Stimulated activated memory B cell treated with anti-CD40 and anti-IgM and Interleukin-4, amounts not matched to agents 10 μg/mL and 1 μg/mL and 100 μg/mL, for 72 hours (primary cell): ENCODE results near the gene DDX18.
A peak's percentile ranks its signal among the peaks of the same experiment; 100 is the strongest.
"Not testable (repeated sequence)": the region's sequence is repeated elsewhere in the genome, so short reads cannot be mapped to it uniquely, and the experiment has no call there.

Experiments
- ATAC-seq: fragments of 150-1000 bp; cut with Tn5 transposase; 2 replicates; pipeline ENCODE4 v1.10.0; 2021
- H3K27ac Mint-ChIP-seq: one replicate; pipeline ENCODE4 v1.8.0; 2022; ENCODE audit warnings: mild to moderate bottlenecking, mixed read lengths
- H3K27me3 Mint-ChIP-seq: one replicate; pipeline ENCODE4 v1.8.0; 2022; ENCODE audit warnings: mixed read lengths
- H3K36me3 Mint-ChIP-seq: one replicate; pipeline ENCODE4 v1.8.0; 2022; ENCODE audit warnings: mixed read lengths
- H3K4me1 Mint-ChIP-seq: one replicate; pipeline ENCODE4 v1.8.0; 2022; ENCODE audit warnings: mixed read lengths
- H3K4me3 Mint-ChIP-seq: one replicate; pipeline ENCODE4 v1.8.0; 2022; ENCODE audit warnings: mild to moderate bottlenecking, moderate library complexity, mixed read lengths
- H3K9me3 Mint-ChIP-seq: one replicate; pipeline ENCODE4 v1.8.0; 2022; ENCODE audit warnings: mixed read lengths

DDX18 gene

DNA sequence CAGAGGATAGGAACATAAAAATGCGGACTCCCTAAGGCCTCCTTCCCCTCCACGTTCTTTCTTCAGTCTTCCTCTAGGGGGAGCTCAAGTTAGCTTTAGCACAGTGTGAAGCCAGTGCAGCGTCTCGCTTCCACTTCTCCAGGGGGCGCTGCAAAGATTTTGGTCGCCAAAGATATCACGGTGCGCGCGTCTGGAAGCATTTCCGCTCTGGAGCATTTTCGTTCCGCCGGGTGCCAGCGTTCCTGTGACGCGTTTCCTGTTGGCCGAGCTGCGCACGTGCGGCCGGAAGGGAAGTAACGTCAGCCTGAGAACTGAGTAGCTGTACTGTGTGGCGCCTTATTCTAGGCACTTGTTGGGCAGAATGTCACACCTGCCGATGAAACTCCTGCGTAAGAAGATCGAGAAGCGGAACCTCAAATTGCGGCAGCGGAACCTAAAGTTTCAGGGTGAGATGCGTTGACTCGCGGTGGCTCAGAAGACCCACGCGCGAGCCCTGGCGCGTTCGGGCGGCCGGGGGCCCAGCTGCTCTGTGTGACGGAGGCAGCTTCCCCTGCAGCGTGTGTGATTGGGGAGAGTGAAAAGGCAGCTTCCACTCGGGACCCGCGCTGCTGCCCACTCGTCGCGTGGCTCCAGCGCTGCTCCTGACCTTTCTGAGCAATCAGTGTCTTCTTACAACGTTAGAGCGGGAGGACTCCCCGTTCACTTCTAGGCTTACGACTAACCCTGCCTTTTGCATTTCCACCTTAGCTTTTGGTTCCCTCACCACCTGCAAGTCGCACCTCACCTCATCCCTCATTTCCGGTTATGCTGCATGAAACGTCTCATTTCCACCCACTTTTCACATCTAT is at the start of gene DDX18:
Gene DDX18, plus strand, starts transcription at position 275 of the 848 bp plus-strand sequence. Its CDS starts 87 bp downstream, at position 362.
- Mint-ChIP-seq H3K27ac (peak within 1 kb of the TSS; percentile 96), H3K27me3 (no peaks in the 10 kb centered on the region), H3K9me3 (no peaks in the 10 kb centered on the region), H3K4me1 (peaks cover 38% of the 10 kb centered on the region), H3K4me3 (peak within 1 kb of the TSS; percentile 87), H3K36me3 (peaks cover 27% of the 10 kb centered on the region)
- ATAC-seq, result peak; percentile 97

DNA sequence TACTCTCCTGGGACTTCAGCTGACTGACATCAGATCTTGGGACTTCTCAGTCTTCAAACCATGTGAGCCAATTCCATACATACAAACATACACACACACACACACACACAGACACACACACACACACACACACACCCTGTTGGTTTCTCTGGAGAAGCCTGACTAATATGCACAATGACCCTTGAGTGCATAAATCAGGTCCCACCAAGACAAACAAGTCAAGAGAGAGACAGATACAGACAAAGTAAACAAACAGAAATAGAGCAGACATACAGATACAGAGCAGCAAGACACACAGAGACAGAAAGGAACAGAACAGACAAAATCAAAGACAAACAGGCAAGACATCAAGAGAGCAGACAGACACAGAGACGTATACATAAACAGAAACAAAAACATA is 43.8 kb upstream of the DDX18 start:
- H3K9me3 Mint-ChIP-seq, result peaks cover 2% of the 10 kb centered on the region
- no peak for ATAC-seq
- no peaks in the 10 kb centered on the region for H3K36me3 Mint-ChIP-seq
- H3K4me1 Mint-ChIP-seq, result no peaks in the 10 kb centered on the region
- H3K27ac Mint-ChIP-seq, result no peak overlapping the region
- no peak overlapping the region for H3K4me3 Mint-ChIP-seq
- H3K27me3 Mint-ChIP-seq, result peaks cover 27% of the 10 kb centered on the region

DNA sequence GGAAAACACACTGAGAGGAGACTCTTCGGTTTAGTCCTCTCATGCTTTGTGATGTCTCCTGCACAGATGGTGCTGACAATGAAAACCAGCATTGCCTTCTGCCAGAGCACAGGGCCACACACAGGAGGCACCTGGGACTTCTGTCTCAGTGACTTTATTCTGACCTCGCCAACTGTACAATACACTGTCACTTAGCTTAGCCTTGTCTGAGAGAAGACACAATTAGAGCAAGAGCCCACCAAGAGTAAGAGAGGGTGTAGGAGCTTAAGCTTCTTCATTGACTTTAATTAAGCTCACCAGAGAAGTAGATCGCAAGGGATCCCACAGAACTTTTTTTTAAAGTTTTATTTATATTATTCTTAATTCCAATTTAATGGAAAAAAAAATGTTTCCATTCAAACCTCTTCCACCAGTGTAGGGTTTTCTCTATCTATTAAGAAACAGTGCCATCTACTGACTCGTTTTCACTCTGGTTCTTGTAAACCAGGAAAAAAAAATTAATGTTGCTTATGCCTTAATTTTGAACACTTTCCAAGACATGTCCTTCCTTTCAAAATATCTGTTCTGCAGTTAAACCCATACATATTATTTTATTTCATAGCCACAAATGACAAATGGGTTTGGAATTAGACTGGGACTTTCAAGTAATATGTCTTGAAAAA is 42.4 kb upstream of the DDX18 start:
- ATAC-seq, result no peak
- H3K27ac Mint-ChIP-seq, result no peak overlapping the region
- peaks cover 2% of the 10 kb centered on the region for H3K9me3 Mint-ChIP-seq
- H3K27me3 Mint-ChIP-seq, result peaks cover 41% of the 10 kb centered on the region
- H3K4me1 Mint-ChIP-seq, result no peaks in the 10 kb centered on the region
- no peak overlapping the region for H3K4me3 Mint-ChIP-seq
- H3K36me3 Mint-ChIP-seq, result no peaks in the 10 kb centered on the region

DNA sequence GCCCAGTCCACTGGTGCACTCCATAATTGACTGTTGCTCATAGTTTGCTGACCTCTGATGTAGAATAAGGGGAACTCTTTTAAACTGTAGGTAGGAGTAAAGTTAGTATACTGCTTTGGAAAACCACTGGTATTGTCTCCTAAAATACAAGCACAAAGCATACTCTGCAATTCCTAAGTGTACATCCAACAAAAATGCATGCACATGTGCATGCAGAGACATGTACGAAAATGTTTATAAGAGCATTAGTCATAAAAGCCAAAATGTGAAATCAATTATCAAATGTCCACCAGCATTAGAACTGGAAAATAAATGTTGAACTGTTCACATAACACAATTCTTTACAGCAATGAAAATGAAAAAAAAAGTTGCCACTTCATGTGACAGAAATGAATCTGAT is 39.8 kb upstream of the DDX18 start:
- Mint-ChIP-seq H3K27ac (no peak overlapping the region), H3K4me3 (no peak overlapping the region), H3K27me3 (peaks cover 33% of the 10 kb centered on the region), H3K9me3 (peaks cover 2% of the 10 kb centered on the region), H3K4me1 (no peaks in the 10 kb centered on the region), H3K36me3 (no peaks in the 10 kb centered on the region)
- ATAC-seq, result no peak

DNA sequence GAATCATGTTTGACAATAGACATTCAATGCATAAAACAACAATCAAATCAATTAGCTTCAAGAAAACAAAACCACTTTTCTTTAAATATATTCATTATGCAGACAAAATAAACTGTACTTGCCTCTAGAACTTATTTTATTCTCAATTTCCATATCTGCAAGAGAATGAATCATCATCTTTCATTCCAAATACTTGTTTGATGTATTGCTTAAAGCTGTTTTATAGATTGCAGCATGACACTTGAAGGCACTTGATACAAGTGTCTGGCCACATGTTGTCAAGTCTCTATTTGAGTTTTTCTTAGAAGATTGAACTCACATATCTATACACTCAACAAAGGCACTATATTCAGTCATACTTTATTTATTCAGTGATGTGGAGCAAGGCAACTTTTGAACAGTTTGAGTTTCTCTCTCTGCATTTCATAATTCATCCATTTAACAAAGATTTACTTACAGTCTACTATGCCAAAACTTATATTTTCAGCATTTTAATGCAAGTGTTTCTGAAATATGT is 38.7 kb upstream of the DDX18 start:
- Mint-ChIP-seq H3K36me3 (no peaks in the 10 kb centered on the region), H3K4me1 (no peaks in the 10 kb centered on the region), H3K4me3 (no peak overlapping the region), H3K9me3 (peaks cover 2% of the 10 kb centered on the region), H3K27ac (no peak overlapping the region), H3K27me3 (peaks cover 23% of the 10 kb centered on the region)
- no peak for ATAC-seq

DNA sequence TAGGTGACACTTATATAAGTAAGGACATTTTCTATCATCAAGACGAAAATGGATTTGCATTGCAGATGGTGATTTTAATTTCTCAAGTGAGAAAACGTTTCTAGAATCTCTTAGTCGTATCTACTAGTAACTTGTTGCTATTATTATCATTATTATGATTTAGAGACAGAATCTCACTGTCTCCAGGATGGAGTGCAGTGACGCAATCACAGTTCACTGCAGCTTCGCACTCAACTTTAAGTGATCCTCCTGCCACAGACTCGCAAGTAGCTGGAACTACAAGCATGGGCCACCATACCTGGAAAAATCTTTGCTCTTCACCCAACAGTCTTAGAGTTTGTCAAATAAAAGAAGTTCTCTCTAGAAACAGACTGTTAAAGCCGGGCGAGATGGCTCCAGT is 37.6 kb upstream of the DDX18 start:
- H3K4me3 Mint-ChIP-seq, result no peak overlapping the region
- no peaks in the 10 kb centered on the region for H3K36me3 Mint-ChIP-seq
- peaks cover 16% of the 10 kb centered on the region for H3K27me3 Mint-ChIP-seq

DNA sequence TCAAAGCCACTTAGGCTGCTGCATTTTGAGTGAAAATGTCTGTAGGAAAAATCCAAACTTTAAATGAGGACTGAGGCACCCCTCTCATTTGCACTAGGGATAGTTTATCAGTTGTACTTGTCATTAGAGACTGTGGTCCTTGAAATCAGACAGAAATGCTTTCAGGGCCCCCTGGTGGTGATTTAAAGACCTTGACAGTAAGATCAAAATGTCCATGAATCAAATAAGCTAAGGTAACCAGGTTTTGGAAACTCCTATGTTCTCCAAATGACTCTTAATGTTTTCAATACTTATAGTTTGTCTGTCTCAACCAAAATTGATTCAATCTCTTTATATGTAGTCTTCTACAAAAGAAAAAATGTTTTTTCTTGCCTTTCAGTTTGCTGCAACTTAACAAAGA is 28.8 kb upstream of the DDX18 start:
- H3K36me3 Mint-ChIP-seq, result no peaks in the 10 kb centered on the region
- H3K27me3 Mint-ChIP-seq, result no peaks in the 10 kb centered on the region
- H3K4me1 Mint-ChIP-seq, result no peaks in the 10 kb centered on the region
- no peak for ATAC-seq
- no peak overlapping the region for H3K27ac Mint-ChIP-seq
- H3K9me3 Mint-ChIP-seq, result peaks cover 9% of the 10 kb centered on the region
- H3K4me3 Mint-ChIP-seq, result no peak overlapping the region

More for the DNA sequence above, 37.6 kb upstream of the DDX18 start:
- Mint-ChIP-seq H3K27ac (no peak overlapping the region), H3K9me3 (peaks cover 2% of the 10 kb centered on the region), H3K4me1 (no peaks in the 10 kb centered on the region)
- ATAC-seq, result no peak

DNA sequence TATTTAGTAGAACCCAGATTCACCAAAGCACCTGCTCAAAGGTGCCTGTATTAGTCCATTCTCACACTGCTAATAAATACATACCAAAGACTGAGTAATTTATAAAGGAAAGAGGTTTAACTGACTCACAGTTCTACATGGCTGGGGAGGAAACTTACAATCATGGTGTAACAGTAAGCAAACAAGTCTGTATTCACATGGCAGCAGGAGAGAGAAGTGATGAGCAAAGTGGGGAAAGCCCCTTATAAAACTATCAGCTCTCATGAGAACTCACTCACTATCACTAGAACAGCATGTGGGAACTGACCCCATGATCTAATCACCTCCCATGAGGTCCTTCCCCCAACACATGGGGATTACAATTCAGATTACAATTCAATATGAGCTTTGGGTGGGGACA is 28.0 kb upstream of the DDX18 start:
- Mint-ChIP-seq H3K27me3 (peaks cover 2% of the 10 kb centered on the region), H3K4me3 (no peak overlapping the region), H3K9me3 (peaks cover 9% of the 10 kb centered on the region), H3K27ac (no peak overlapping the region), H3K36me3 (no peaks in the 10 kb centered on the region), H3K4me1 (no peaks in the 10 kb centered on the region)
- no peak for ATAC-seq

DNA sequence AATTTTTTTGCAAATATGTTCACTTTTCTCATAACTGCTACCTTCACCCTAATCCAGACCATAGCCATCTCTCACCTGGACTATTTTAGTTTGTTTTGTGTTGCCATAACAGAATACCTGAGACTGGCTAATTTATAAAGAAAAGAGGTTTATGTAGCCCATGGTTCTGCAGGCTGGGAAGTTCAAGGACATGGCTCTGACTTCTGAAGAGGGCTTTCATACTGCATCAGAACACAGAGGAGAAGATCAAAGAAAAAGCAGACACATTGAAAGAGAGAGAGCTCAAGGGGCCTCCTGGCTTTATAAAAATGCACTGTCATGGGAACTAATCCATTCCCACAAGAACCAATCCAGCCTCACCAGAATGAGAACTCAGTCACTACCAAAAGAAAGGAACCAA is 25.0 kb upstream of the DDX18 start:
- no peak overlapping the region for H3K27ac Mint-ChIP-seq
- H3K27me3 Mint-ChIP-seq, result peaks cover 17% of the 10 kb centered on the region
- no peak overlapping the region for H3K4me3 Mint-ChIP-seq
- H3K36me3 Mint-ChIP-seq, result no peaks in the 10 kb centered on the region
- no peaks in the 10 kb centered on the region for H3K4me1 Mint-ChIP-seq
- peaks cover 9% of the 10 kb centered on the region for H3K9me3 Mint-ChIP-seq
- no peak for ATAC-seq

DNA sequence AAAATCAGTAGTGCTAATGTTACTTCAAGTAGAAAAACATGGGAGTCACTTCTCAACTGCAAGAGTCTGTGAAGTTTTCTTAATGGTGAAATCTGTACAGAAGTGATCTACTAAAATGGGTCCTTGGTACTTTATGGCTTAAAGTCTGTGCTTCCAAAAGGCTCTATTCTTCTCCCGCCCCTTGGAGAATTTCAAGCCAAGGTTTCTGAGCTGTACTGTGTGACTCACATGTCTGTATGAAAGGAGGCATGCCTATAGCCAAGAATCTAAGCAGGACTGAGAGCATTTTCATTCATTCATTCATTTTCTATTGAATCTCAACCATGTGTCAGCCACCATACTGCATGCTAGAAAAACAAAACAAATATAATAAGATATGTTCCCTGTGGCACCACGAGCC is 19.8 kb upstream of the DDX18 start:
- H3K36me3 Mint-ChIP-seq, result no peaks in the 10 kb centered on the region
- no peak overlapping the region for H3K27ac Mint-ChIP-seq
- ATAC-seq, result no peak
- peaks cover 8% of the 10 kb centered on the region for H3K9me3 Mint-ChIP-seq
- no peak overlapping the region for H3K4me3 Mint-ChIP-seq
- no peaks in the 10 kb centered on the region for H3K4me1 Mint-ChIP-seq
- peaks cover 42% of the 10 kb centered on the region for H3K27me3 Mint-ChIP-seq

DNA sequence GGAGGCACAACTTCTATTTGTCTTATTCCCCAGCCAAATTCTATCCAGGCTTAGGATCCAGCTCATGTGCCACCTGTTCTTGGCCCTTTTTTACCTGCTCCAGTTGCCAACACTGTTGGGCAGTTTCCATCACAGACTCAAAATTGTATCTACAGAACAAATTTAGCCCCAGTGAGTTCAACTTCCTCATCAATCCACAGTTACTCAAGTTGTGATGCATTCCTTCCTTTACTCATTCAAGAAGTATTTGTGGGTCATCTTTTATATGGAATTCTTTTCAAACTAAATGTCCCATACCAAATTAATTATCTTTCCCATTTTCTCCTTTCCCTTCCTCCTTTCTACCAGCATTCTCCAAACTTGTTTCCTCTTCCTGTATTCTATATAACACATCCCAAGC is 12.7 kb upstream of the DDX18 start:
- no peaks in the 10 kb centered on the region for H3K36me3 Mint-ChIP-seq
- H3K27me3 Mint-ChIP-seq, result peaks cover 48% of the 10 kb centered on the region
- peaks cover under 1% of the 10 kb centered on the region for H3K9me3 Mint-ChIP-seq
- H3K27ac Mint-ChIP-seq, result no peak overlapping the region
- peaks cover 6% of the 10 kb centered on the region for H3K4me1 Mint-ChIP-seq
- no peak for ATAC-seq
- no peak overlapping the region for H3K4me3 Mint-ChIP-seq

DNA sequence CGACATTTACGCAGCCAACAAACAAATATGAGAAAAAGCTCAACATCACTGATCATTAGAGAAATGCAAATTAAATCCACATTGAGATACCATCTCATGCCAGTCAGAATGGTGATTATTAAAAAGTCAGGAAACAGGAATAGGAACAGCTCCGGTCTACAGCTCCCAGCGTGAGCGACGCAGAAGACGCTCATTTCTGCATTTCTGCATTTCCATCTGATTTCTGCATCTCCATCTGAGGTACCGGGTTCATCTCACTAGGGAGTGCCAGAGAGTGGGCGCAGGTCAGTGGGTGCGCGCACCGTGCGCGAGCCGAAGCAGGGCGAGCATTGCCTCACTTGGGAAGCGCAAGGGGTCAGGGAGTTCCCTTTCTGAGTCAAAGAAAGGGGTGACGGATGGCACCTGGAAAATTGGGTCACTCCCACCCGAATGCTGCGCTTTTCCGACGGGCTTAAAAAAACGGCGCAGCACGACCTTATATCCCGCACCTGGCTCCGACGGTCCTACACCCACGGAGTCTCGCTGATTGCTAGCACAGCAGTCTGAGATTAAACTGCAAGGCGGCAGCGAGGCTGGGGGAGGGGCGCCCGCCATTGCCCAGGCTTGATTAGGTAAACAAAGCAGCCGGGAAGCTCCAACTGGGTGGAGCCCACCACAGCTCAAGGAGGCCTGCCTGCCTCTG is 10.7 kb upstream of the DDX18 start:
- H3K27me3 Mint-ChIP-seq, result peaks cover 45% of the 10 kb centered on the region
- H3K9me3 Mint-ChIP-seq, H3K27ac Mint-ChIP-seq, ATAC-seq, H3K4me1 Mint-ChIP-seq, H3K36me3 Mint-ChIP-seq: not testable (repeated sequence)
- peak overlapping the region; percentile 76 for H3K4me3 Mint-ChIP-seq

DNA sequence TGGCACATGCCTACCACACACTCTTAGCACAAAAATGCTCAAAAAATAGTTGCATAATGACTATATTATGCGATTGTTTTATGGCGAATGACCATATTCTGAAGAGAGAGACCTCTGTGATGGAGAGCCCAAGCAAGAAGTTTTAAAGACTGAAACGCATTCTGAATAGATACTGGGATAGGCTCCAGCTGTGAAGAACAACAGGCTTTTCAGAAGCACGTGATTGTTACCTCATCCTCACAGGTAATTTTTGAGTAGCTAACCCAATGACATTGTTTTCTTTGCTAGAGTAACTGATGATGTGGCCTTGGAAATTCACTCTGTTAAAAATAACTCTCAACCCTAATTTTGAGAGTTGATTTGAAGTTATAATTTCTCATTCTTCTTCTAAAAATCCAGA is 2.0 kb upstream of the DDX18 start:
- no peak for ATAC-seq
- Mint-ChIP-seq H3K9me3 (no peaks in the 10 kb centered on the region), H3K4me3 (no peak overlapping the region), H3K4me1 (peaks cover 16% of the 10 kb centered on the region), H3K36me3 (peaks cover 5% of the 10 kb centered on the region), H3K27ac (no peak overlapping the region), H3K27me3 (no peaks in the 10 kb centered on the region)

DNA sequence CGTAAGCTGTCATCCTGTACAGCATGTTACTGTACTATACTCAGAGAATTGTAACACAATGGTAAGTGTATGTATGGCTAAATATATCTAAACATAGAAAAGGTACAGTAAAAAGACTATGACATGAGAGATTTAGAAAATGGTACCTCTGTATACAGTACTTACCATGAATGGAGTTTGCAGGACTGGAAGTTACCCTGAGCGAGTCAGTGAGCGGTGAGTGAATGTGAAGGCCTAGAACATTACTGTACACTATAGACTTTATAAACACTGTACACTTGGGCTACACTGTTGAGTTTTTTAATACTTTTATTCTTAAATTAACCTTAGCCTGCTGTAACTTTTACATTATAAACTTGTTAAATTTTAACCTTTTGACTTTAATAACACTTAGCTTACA is 1.5 kb downstream of the DDX18 start:
- Mint-ChIP-seq H3K9me3 (no peaks in the 10 kb centered on the region), H3K27me3 (no peaks in the 10 kb centered on the region), H3K4me3 (peak overlapping the region; percentile 87), H3K4me1 (peaks cover 50% of the 10 kb centered on the region), H3K27ac (peak overlapping the region; percentile 96), H3K36me3 (peaks cover 34% of the 10 kb centered on the region)
- no peak for ATAC-seq

DNA sequence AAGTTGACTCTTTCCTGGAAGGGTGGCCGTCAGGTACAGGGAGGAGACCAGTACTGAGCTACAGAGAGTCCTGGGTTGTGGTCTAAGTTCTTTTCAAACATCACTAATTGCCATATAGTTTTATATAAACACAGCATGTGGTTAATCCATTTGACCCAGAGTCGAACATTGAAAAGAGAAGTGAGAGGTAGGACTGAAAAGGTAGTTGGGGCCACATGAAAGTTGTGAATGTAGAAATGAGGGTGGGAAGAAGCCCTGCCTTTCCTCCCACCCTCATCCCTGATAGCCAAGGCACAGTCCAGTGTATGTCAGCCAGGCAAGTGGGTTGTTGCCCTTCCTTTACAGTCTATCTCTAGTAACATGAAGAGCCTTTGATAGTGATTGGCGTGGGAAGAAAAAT is 4.4 kb downstream of the DDX18 start:
- Mint-ChIP-seq H3K27me3 (no peaks in the 10 kb centered on the region), H3K27ac (peak overlapping the region; percentile 80), H3K36me3 (peaks cover 62% of the 10 kb centered on the region), H3K9me3 (no peaks in the 10 kb centered on the region), H3K4me1 (peaks cover 50% of the 10 kb centered on the region), H3K4me3 (peak overlapping the region; percentile 37)
- ATAC-seq, result no peak
